Gastroesophageal sphincter (tissue), 4 donors: ENCODE data around the gene PKIB. TPM values are rescaled to one million over a fixed set of nuclear protein-coding genes. Genes with fewer than 3 reads are reported as not detected.

Experiments
- ATAC-seq: fragments of 150-250 bp; one replicate; pipeline ENCODE4 v1.9.1; 2016; ENCODE audit warnings: mild to moderate bottlenecking, moderate library complexity
- H3K27ac ChIP-seq, 4 donors: fragments of 200-600 bp; sonication (generic) in 3 of 4; 1 replicate in 3 of 4; 2 replicates in 1 of 4; pipeline ENCODE4 v1.5.1; 2016 to 2019
- H3K27me3 ChIP-seq: fragments of 200-600 bp; sonication (generic); one replicate; pipeline ENCODE4 v1.5.1; 2019
- H3K36me3 ChIP-seq, 2 donors: fragments of 200-600 bp; sonication (generic); one replicate each; pipeline ENCODE4 v1.5.1; 2019; ENCODE audit warnings: control low read depth in 1 of 2
- H3K4me1 ChIP-seq, 3 donors: fragments of 200-600 bp; sonication (generic); 1 replicate in 2 of 3; 2 replicates in 1 of 3; pipeline ENCODE4 v1.5.1; 2016 to 2019; ENCODE audit warnings: control low read depth in 2 of 3
- H3K4me3 ChIP-seq, 2 donors: fragments of 200-600 bp; sonication (generic); one replicate each; pipeline ENCODE4 v1.5.1; 2019; ENCODE audit warnings: mild to moderate bottlenecking in 1 of 2, moderate library complexity in 1 of 2
- H3K9me3 ChIP-seq, 3 donors: fragments of 200-600 bp; sonication (generic); one replicate each; pipeline ENCODE4 v1.5.1; 2017 to 2019; ENCODE audit warnings: control low read depth in 2 of 3
- CTCF ChIP-seq, 4 experiments: fragments of 200-600 bp in 2 of 4; fragments of 450-650 bp in 2 of 4; sonication (generic) in 1 of 4; IDR thresholded peaks; one replicate each; pipeline ENCODE4 v1.5.1; 2017 to 2019; ENCODE audit warnings: antibody characterized with exemption in 4 of 4, mild to moderate bottlenecking in 2 of 4, moderate library complexity in 2 of 4
- EP300 ChIP-seq: sonication (generic); formaldehyde crosslinking; IDR thresholded peaks from one replicate; pipeline ENCODE4 v1.6.1; 2017; ENCODE audit warnings: antibody characterized with exemption, mild to moderate bottlenecking
- POLR2A ChIP-seq, 2 donors: fragments of 450-650 bp; IDR thresholded peaks; one replicate each; pipeline ENCODE4 v1.6.1; 2017; ENCODE audit warnings: antibody characterized with exemption in 2 of 2, mild to moderate bottlenecking in 2 of 2, moderate library complexity in 1 of 2
- POLR2AphosphoS5 ChIP-seq: sonication (generic); formaldehyde crosslinking; IDR thresholded peaks from one replicate; pipeline ENCODE4 v1.6.1; 2017; ENCODE audit warnings: antibody characterized with exemption
- WGBS, 2 donors: methylation state at CpG; one replicate each; pipeline ENCODE4 v1.1.5; 2018; ENCODE audit warnings: low coverage in 1 of 2; 5-methylcytosine and 5-hydroxymethylcytosine counted together
- total RNA-seq, 4 donors: library from RNA; depleted of rRNA; stranded (reverse); fragments of >200 nt; gene quantifications; one replicate each; pipeline ENCODE4 v1.1.0, GENCODE V29; 2016

PKIB gene
- total RNA-seq, 4 donors from 2014 or later, result 0.67 to 1.1 TPM; not detected in 2

- Histone ChIP-seq H3K4me1 (no peaks in the 10 kb centered on the region), H3K27ac (no peak overlapping the region), H3K27me3 (peaks cover 5% of the 10 kb centered on the region), H3K36me3 (no peaks in the 10 kb centered on the region), H3K4me3 (no peak overlapping the region), H3K9me3 (no peaks in the 10 kb centered on the region)
- ATAC-seq, result no peak
- TF ChIP-seq POLR2A (IDR thresholded peaks at IDR 0.05), result no peak
- no peak for TF ChIP-seq POLR2AphosphoS5
- TF ChIP-seq CTCF (IDR thresholded peaks at IDR 0.05), result no peak
- TF ChIP-seq EP300, result no peak
- 45 to 58% methylated on average over 4 of the region's 4 CpGs for WGBS, 2 donors
These were observed 125.4 kb downstream of the PKIB start for GRCh38 chr6:122735582-122735981.

GRCh38 chr6:122736163-122736562 is 126.0 kb downstream of the PKIB start:
- 66 to 73% methylated on average over 3 to 4 of the region's 4 CpGs for WGBS, 2 donors
- Histone ChIP-seq H3K4me3 (no peak overlapping the region), H3K27me3 (peaks cover 5% of the 10 kb centered on the region), H3K36me3 (no peaks in the 10 kb centered on the region), H3K27ac (no peak overlapping the region), H3K4me1 (no peaks in the 10 kb centered on the region), H3K9me3 (no peaks in the 10 kb centered on the region)
- TF ChIP-seq EP300 (no peak), POLR2AphosphoS5 (no peak), POLR2A (IDR thresholded peaks at IDR 0.05) (no peak)
- ATAC-seq, result no peak

- Histone ChIP-seq H3K9me3 (no peaks in the 10 kb centered on the region), H3K4me1 (no peaks in the 10 kb centered on the region), H3K36me3 (no peaks in the 10 kb centered on the region), H3K4me3 (no peak overlapping the region), H3K27ac (no peak overlapping the region), H3K27me3 (peaks cover 5% of the 10 kb centered on the region)
- no peak for ATAC-seq
- WGBS, 2 donors, result 46 to 52% methylated on average over 3 of the region's 3 CpGs
- TF ChIP-seq POLR2AphosphoS5, result no peak
- TF ChIP-seq CTCF (IDR thresholded peaks at IDR 0.05), result no peak
- TF ChIP-seq POLR2A (IDR thresholded peaks at IDR 0.05), result no peak
- no peak for TF ChIP-seq EP300
These were observed 126.4 kb downstream of the PKIB start for GRCh38 chr6:122736616-122737015.

GRCh38 chr6:122740091-122740490 is 129.9 kb downstream of the PKIB start:
- Histone ChIP-seq H3K27me3 (no peaks in the 10 kb centered on the region), H3K9me3 (no peaks in the 10 kb centered on the region), H3K4me1 (no peaks in the 10 kb centered on the region), H3K4me3 (no peak overlapping the region), H3K36me3 (no peaks in the 10 kb centered on the region), H3K27ac (no peak overlapping the region)
- TF ChIP-seq CTCF (IDR thresholded peaks at IDR 0.05) (no peak), POLR2A (IDR thresholded peaks at IDR 0.05) (no peak), EP300 (no peak), POLR2AphosphoS5 (no peak)
- no peak for ATAC-seq
- 96 to 97% methylated on average over 2 of the region's 2 CpGs for WGBS, 2 donors

GRCh38 chr6:122740936-122741335 is 130.7 kb downstream of the PKIB start:
- H3K27ac ChIP-seq, result no peak overlapping the region
- 67% methylated on average over 2 of the region's 2 CpGs; no CpG with 5 or more reads in 1 of the 2 donors for WGBS, 2 donors

More at GRCh38 chr6:122740936-122741335, 130.7 kb downstream of the PKIB start:
- ATAC-seq, result no peak
- H3K27me3 ChIP-seq, result no peaks in the 10 kb centered on the region
- no peaks in the 10 kb centered on the region for H3K9me3 ChIP-seq
- TF ChIP-seq EP300, result no peak
- no peak for TF ChIP-seq POLR2AphosphoS5
- no peak for TF ChIP-seq CTCF (IDR thresholded peaks at IDR 0.05)
- no peak for TF ChIP-seq POLR2A (IDR thresholded peaks at IDR 0.05)
- no peak overlapping the region for H3K4me3 ChIP-seq
- no peaks in the 10 kb centered on the region for H3K4me1 ChIP-seq
- H3K36me3 ChIP-seq, result no peaks in the 10 kb centered on the region
